Neural crest cell (in vitro differentiated cells): ENCODE data around the gene TPSD1. TPM values are rescaled to one million over a fixed set of nuclear protein-coding genes. Genes with fewer than 3 reads are reported as not detected.
"Not testable (repeated sequence)": the region's sequence is repeated elsewhere in the genome, so short reads cannot be mapped to it uniquely, and the experiment has no call there.

Experiments
- DNase-seq: peaks from one replicate; pipeline ENCODE4 v3.0.0; 2021; ENCODE audit warnings: low read depth, mixed read lengths, low spot score
- H3K27ac Mint-ChIP-seq: one replicate; pipeline ENCODE4 v1.8.0; 2021; ENCODE audit warnings: mild to moderate bottlenecking, mixed read lengths; ENCODE audit not compliant: unreplicated experiment
- H3K27me3 Mint-ChIP-seq: 2 replicates; pipeline ENCODE4 v1.8.0; 2021; ENCODE audit warnings: low read depth, mild to moderate bottlenecking, mixed read lengths
- H3K36me3 Mint-ChIP-seq: 2 replicates; pipeline ENCODE4 v1.8.0; 2021; ENCODE audit warnings: low read depth, mild to moderate bottlenecking, mixed read lengths
- H3K4me1 Mint-ChIP-seq: 2 replicates; pipeline ENCODE4 v1.8.0; 2021; ENCODE audit warnings: mixed read lengths
- H3K4me3 Mint-ChIP-seq: one replicate; pipeline ENCODE4 v1.8.0; 2021; ENCODE audit warnings: mild to moderate bottlenecking, mixed read lengths
- H3K9me3 Mint-ChIP-seq: 2 replicates; pipeline ENCODE4 v1.8.0; 2021; ENCODE audit warnings: mixed read lengths
- total RNA-seq: library from RNA; stranded (reverse); gene quantifications from 2 replicates; pipeline ENCODE4 v1.2.1, GENCODE V29; 2021
- TF ChIP-seq, protein P1 (sequence below): fragments of 200-600 bp; sonication (generic); conservative IDR thresholded peaks from 2 replicates; pipeline ENCODE4 v1.5.0; 2021; ENCODE audit warnings: antibody characterized with exemption, mild to moderate bottlenecking

The TPSD1 gene
- total RNA-seq, 1 donor from 2014 or later = not detected

DNA sequence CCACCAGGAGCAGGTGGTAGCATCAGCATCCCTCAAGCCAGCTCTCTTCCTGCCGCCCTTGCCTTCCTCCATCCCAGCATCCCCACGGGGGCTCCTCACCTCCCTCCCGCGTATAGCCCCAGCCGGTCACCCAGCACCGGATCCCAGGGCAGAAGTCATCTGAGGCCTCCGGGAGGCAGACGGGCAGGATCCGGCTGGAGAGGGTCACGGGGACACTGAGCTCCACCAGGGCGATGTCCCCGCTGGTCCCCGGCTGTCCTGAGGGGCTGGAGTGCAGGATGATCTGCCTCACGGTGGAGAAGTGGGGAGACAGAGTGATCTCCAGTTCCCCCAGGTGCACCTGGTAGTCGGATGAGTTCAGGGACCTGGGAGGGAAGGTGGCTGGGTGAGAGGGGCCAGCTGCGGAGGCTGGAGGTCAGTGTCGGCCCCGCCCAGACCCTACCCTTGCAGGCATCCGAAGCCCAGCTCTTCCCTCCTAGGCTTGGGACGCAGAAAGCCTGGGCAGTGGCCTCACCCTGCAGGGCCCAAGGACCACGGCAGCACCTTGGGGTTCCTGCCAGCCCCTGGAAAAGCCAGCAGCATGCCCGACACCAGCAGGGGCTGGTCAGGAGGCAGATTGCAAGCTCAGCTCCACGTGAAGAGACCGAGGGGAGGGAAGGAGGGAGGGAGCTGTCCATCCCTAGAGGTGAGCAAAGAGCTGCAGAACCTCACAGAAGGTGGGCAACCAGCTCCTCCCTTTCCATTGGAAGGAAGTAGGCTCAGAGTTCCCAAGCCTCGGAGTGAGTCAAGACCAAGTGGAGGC lies 33.1 kb upstream of the TPSD1 start:
- Mint-ChIP-seq H3K36me3 (no peaks in the 10 kb centered on the region), H3K4me1 (no peaks in the 10 kb centered on the region), H3K4me3 (no peak overlapping the region), H3K27ac (no peak overlapping the region), H3K27me3 (no peaks in the 10 kb centered on the region), H3K9me3 (no peaks in the 10 kb centered on the region)
- no peak for DNase-seq
- TF ChIP-seq, protein P1, sequence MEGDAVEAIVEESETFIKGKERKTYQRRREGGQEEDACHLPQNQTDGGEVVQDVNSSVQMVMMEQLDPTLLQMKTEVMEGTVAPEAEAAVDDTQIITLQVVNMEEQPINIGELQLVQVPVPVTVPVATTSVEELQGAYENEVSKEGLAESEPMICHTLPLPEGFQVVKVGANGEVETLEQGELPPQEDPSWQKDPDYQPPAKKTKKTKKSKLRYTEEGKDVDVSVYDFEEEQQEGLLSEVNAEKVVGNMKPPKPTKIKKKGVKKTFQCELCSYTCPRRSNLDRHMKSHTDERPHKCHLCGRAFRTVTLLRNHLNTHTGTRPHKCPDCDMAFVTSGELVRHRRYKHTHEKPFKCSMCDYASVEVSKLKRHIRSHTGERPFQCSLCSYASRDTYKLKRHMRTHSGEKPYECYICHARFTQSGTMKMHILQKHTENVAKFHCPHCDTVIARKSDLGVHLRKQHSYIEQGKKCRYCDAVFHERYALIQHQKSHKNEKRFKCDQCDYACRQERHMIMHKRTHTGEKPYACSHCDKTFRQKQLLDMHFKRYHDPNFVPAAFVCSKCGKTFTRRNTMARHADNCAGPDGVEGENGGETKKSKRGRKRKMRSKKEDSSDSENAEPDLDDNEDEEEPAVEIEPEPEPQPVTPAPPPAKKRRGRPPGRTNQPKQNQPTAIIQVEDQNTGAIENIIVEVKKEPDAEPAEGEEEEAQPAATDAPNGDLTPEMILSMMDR = no peak

DNA sequence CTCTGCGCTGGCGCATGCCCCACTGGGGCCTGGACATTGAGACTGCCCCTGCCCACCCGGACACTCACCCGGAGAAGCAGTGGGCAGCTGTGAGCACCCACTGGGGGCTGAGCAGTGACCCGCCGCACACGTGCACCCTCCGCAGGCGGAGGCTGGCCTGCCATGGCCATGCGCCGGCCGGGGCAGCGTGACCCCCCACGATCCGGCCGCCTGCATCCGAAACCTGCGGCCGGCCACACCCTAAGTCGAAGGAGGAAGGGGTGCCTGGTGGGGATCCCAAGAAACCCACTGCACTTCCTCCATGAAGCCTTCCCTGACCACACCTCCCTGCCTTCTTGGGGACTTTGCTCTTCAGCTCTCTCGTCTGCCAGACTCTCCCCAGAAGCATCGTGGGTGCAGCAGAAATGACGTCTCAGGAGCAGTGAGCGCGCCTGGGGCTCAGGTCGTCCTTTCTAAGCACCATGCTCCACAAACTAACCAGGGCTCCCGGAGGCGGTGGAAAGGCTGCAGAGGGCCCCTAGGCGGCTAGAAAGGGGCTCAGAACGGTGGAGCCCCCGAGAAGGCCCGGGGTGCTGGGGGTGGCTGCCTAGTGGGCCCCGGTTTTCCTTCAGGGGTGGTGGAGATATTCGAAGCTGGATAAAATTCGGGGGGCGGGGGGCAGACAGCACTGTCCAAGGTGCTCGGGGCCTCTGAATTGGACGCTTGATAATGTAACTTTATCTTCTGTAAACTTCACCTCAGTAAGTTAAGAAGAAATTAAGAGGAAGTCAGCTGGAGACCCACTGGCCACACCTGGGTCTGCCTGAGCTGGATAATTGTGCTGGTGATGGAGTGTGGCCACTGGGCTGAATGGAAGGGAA lies 32.3 kb upstream of the TPSD1 start:
- TF ChIP-seq, protein P1 = no peak
- no peak for DNase-seq
- no peak overlapping the region for H3K4me3 Mint-ChIP-seq
- no peaks in the 10 kb centered on the region for H3K36me3 Mint-ChIP-seq
- H3K4me1 Mint-ChIP-seq = no peaks in the 10 kb centered on the region
- peak overlapping the region; percentile 47 for H3K27ac Mint-ChIP-seq
- H3K27me3 Mint-ChIP-seq = no peaks in the 10 kb centered on the region
- no peaks in the 10 kb centered on the region for H3K9me3 Mint-ChIP-seq

DNA sequence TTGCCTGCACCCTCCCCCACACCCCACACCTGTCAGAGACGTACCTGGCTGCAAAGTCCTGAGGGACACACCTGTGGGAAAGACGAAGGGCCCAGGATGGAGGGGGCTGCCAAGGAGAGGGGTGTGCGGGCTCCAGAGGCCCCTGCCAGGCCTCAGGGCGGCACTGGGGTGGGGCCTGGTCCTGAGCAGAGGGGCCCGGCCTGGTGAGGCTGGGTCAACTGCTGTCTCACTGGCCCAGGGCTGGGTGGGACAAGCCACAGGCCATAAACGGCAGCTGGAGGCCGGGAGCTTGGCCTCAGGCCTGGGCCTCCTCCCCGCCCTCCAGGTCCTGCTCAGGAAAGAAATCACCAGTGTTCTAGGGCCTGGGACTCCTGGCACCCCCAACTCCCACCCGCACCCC lies 31.3 kb upstream of the TPSD1 start:
- no peak overlapping the region for H3K4me3 Mint-ChIP-seq
- no peaks in the 10 kb centered on the region for H3K27me3 Mint-ChIP-seq
- DNase-seq = no peak
- TF ChIP-seq, protein P1 = no peak
- no peaks in the 10 kb centered on the region for H3K36me3 Mint-ChIP-seq
- no peaks in the 10 kb centered on the region for H3K9me3 Mint-ChIP-seq
- H3K27ac Mint-ChIP-seq = no peak overlapping the region
- no peaks in the 10 kb centered on the region for H3K4me1 Mint-ChIP-seq

DNA sequence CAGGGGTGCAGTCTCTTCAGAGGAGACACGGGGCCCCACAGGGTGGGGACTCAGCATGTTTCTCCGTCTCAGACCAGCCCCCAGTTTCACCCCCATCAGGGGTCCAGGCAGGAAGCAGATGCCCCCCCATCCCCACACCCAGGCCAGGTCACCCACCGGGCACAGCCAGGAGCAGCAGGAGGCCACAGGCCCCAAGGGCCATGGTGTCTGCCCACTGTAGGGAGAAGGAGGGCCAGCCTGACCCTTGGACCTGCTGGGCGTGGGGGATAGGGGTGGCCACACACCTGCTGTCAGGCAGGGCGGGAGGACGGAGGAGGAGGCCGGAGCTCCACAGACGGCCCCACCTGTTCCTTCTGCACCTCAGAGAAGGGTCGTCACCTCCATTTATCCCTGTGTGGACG lies 30.8 kb upstream of the TPSD1 start, which contains the start of gene TPSG1:
Gene TPSG1 (minus strand): TSS at position 218 of the 401 bp plus-strand sequence. CDS start 16 bp downstream, at position 202.
- Mint-ChIP-seq H3K4me1 (no peaks in the 10 kb centered on the region), H3K27ac (no peak within 1 kb of the TSS), H3K27me3 (no peaks in the 10 kb centered on the region), H3K9me3 (no peaks in the 10 kb centered on the region), H3K4me3 (no peak within 1 kb of the TSS), H3K36me3 (no peaks in the 10 kb centered on the region)
- no peak for DNase-seq
- TF ChIP-seq, protein P1 = no peak

DNA sequence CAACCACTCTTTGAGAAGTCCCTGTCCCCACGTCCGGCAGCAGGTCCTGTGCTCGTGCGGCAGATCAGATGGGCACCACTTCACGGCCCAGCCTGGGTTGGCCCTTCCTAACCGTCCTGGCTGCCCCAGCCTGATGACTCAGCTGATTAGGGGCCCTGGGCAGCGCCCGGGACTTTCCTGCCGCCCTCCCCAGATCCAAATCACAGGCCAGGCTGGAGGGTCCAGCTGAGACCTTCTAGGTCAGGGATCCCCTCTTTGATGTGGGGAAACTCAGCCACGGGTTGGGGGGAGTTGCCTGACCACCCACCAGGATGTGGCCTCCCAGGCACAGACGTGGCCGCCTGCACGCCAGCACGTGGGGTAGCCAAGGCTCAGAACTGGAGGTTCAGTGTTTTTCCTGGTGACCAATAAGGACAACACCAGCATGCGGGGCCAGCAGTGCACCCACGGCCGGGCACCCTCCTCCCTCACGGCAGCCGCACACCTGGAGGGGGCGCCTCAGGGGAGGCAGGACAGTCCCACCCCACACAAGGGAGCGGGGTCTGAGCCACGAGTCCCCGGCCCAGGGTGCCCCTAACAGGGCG lies 30.0 kb upstream of the TPSD1 start:
- not testable (repeated sequence) for H3K27me3 Mint-ChIP-seq, H3K4me3 Mint-ChIP-seq, H3K9me3 Mint-ChIP-seq, H3K27ac Mint-ChIP-seq, H3K36me3 Mint-ChIP-seq, H3K4me1 Mint-ChIP-seq, DNase-seq

DNA sequence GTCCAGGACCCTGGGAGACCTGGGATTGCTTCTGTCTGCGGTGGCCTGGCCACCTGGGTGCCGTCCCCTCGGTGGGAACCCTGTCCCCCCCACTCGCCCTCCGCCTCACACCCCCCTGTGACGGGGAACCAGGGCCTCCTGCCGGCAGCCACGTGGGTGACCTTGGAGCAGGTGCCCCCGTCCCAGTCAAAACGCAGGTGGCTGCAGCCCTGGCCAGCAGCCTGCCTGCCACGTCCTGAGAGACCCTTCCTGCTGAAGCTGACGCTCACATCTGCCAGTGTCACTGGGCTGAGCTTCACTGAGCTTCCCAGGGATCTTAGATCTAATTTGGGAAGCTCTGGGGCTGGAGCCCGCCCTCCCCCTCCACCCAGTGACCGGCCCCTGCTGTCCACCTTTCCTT lies 29.2 kb upstream of the TPSD1 start:
- H3K4me3 Mint-ChIP-seq, DNase-seq, H3K4me1 Mint-ChIP-seq, H3K9me3 Mint-ChIP-seq, H3K36me3 Mint-ChIP-seq, H3K27me3 Mint-ChIP-seq: not testable (repeated sequence)
- H3K27ac Mint-ChIP-seq = peak overlapping the region; percentile 67

DNA sequence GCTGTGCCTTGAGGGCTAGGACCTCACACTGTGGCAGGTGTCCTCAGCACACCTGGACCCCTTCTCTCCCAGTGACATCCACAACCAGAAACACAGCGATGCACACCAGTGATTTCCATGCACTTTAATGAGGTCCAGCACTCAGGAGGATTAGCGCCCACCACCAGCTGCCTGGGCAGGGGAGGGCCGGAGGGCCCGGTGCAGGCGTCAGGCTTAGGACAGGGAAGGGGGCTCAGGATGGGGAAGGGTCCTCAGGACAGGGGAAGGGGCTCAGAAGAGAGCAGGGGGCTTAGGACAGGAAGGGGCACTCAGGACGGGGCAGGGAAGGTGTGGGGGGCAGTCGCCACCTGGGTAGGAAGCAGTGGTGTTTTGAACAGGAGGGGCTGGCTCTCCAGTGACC lies 27.6 kb upstream of the TPSD1 start:
- H3K36me3 Mint-ChIP-seq, H3K9me3 Mint-ChIP-seq, H3K4me1 Mint-ChIP-seq, H3K27ac Mint-ChIP-seq, H3K4me3 Mint-ChIP-seq, H3K27me3 Mint-ChIP-seq, DNase-seq: not testable (repeated sequence)

DNA sequence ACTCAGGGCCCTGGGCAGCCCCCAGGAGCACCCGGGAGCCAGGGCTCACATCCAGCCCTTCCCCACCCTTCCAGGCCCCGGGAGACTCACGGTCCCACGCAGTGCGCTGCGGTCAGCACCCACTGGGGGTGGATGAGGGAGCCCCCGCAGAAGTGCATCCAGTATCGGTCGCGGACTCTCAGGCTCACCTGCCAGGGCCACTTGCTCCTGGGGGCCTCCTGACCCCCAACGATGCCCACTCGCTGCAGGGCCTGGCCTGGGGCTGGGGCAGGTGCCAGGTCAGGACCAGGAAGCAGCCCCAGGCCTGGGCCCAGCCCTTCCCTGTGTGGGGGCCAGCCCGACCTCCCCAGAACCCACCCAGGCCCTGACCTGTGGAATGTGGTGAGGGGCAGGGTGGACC lies 26.4 kb upstream of the TPSD1 start:
- H3K4me3 Mint-ChIP-seq, H3K9me3 Mint-ChIP-seq, H3K4me1 Mint-ChIP-seq, H3K36me3 Mint-ChIP-seq, H3K27me3 Mint-ChIP-seq, DNase-seq, H3K27ac Mint-ChIP-seq: not testable (repeated sequence)

DNA sequence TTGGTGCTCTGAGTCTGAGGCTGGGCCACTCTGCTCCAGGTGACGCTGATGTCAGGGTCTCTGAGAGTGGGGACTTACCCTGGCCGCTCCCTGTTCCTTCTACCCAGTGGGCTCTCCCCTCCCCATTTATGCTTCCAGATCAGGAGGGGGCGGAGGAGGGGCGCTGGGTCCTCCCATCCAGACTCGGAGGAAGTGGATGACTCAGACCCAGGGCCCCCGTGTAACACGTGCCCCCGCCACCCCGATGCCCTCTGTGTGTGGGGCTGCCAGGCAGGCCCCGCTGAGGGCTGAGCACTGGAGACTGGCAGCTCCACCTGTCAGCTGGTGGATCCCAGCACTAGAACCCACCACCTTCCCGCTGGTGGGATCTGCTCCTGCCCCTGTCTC lies 25.8 kb upstream of the TPSD1 start, which contains the start of gene TPSB2:
Gene TPSB2 (minus strand): TSS at position 101 of the 387 bp plus-strand sequence. CDS start 233 bp downstream, outside the sequence.
- not testable (repeated sequence) for H3K36me3 Mint-ChIP-seq, H3K4me3 Mint-ChIP-seq, H3K9me3 Mint-ChIP-seq, H3K4me1 Mint-ChIP-seq, H3K27ac Mint-ChIP-seq, H3K27me3 Mint-ChIP-seq, DNase-seq
